RPMI7951 (cell line): ENCODE results near the gene CCR5AS.

Source experiments
- DNase-seq: peaks from one replicate; pipeline ENCODE4 v3.0.0-alpha.2; 2012; ENCODE audit warnings: low read depth

CCR5AS gene

DNA sequence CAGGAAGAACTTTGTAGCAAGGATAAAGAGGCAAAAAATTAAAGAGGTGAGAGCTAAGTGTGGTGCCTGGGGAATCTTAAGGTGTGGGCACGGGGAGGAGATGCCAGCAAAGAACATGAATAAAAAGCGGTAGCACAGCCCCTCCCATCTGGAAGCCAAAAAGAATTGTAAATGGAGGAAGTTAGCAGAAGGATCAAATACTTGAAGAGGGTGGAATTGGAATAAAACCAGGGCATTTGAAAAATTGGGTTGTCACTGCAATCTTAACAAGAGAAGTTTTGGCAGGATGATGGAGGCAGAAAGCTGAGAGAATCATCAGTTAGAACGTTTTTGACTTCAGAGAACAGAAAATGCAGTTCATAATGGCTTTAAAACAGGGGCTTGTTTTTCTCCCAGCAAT is 50.6 kb downstream of the CCR5AS start:
- no peak for DNase-seq

DNA sequence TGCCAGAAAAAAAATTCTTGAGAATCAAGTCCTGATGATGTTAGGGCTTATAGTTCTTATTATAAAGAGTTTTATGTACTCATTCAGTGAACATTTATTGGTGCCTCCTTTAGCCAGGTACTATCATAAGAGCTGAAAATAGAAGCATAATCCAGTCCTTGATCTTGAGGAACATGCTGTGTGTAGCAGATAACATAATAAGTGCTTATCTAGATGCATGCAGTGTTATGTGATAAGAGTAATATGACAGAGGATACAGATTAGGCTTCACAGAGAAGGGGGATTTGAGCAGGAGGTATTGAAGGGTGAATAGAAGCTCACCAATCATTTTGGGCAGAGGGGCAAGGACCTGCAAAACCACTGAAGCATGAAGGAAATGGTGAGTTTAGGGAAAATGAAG is 51.9 kb downstream of the CCR5AS start:
- DNase-seq, result no peak

GRCh38 chr3:46354478-46354877 is 52.4 kb downstream of the CCR5AS start:
- DNase-seq, result no peak

DNA sequence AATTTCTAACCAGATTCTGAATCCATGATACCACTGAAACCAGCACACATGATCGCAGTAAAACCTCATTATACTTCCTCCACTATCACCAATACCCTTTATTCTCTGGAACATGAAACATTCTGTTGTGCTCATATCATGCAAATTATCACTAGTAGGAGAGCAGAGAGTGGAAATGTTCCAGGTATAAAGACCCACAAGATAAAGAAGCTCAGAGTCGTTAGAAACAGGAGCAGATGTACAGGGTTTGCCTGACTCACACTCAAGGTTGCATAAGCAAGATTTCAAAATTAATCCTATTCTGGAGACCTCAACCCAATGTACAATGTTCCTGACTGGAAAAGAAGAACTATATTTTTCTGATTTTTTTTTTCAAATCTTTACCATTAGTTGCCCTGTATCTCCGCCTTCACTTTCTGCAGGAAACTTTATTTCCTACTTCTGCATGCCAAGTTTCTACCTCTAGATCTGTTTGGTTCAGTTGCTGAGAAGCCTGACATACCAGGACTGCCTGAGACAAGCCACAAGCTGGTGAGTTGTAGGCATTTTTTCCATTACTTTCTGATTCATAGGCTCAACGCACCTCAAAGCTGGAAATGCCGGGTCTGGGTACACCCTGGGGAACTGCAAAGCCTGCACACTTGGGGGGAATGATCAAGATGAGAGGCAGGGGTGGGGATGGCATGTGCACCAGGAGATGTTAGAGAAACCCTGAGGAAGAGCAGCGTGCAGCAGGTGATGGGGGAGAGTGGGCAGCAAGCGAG is 53.0 kb downstream of the CCR5AS start, which contains the start of gene CCR2:
Gene CCR2 (plus strand): TSS at position 465 of the 764 bp plus-strand sequence. CDS start 3,417 bp downstream, outside the sequence.
- peak; percentile 20 for DNase-seq

DNA sequence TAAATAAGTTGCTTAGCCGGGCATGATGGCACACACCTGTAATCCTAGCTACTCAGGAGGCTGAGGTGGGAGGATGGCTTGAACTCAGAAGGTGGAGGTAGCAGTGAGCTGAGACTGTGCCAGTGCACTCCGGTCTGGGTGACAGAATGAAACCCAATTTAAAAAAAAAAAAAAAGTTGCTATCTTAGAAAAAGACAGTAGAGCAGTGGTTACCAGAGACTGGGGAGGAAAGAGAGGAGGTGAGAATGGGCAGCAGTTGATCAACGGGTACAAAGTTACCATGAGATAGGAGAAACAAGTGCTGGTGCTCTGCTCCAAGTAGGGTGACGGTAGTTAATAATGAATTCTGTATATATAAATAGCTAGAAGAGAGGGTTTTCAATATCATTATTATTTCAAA is 53.8 kb downstream of the CCR5AS start:
- DNase-seq, result no peak

GRCh38 chr3:46351646-46352045 is 55.2 kb downstream of the CCR5AS start:
- DNase-seq, result peak; percentile 48

DNA sequence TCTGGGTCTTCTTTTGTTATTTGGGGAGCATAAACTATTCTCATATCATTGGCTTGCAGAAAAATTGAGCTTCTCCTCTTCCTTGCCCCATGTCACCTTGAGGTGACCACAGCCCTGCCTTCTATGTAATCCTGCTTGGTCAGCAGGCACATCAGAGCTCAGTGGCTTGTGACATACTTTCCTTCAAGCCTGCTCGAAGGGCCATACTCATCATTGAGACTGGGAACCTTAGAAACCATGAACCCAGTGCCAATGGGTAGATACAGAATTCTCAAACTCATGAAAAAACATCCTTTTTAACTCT is 56.7 kb downstream of the CCR5AS start:
- no peak for DNase-seq

GRCh38 chr3:46349484-46350261 is 57.2 kb downstream of the CCR5AS start:
- peak; percentile 57 for DNase-seq

GRCh38 chr3:46348823-46349482 is 57.9 kb downstream of the CCR5AS start:
- no peak for DNase-seq

GRCh38 chr3:46344476-46344875 is 62.4 kb downstream of the CCR5AS start:
- no peak for DNase-seq

DNA sequence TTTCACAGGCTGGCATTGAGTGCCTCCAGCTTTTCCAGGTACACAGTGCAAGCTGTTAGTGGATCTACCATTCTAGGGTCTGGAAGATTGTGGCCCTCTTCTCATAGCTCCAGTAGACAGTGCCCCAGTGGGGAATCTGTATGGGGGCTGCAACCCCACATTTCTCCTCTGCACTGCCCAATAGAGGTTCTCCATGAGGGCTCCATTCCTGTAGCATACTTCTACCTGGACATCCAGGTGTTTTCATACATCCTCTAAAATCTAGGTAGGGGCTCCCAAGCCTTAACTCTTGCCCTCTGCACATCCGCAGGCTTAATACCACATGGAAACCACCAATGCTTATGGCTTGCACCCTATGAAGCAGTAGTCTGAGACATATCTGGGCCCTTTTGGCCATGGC is 68.0 kb downstream of the CCR5AS start:
- DNase-seq, result no peak

GRCh38 chr3:46337911-46338310 is 69.0 kb downstream of the CCR5AS start:
- DNase-seq, result no peak

DNA sequence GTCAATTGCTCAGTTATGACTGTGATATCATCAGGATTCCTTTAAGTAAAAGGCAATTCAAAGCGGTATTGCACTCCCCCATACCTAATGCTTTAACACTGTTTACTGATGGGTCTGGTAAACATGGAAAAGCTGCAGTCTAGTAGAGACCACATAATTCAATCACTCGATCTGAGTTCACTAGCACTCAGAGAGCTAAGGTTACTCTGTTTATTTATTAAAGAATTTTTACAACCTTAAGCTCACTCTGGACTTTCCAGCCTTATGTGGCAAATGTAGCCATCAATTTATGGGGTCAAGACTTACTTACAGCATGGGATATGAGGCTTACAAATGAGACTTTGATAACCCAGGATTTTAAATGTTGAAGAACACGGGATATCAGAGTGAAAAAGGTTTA is 71.3 kb downstream of the CCR5AS start:
- DNase-seq, result no peak

DNA sequence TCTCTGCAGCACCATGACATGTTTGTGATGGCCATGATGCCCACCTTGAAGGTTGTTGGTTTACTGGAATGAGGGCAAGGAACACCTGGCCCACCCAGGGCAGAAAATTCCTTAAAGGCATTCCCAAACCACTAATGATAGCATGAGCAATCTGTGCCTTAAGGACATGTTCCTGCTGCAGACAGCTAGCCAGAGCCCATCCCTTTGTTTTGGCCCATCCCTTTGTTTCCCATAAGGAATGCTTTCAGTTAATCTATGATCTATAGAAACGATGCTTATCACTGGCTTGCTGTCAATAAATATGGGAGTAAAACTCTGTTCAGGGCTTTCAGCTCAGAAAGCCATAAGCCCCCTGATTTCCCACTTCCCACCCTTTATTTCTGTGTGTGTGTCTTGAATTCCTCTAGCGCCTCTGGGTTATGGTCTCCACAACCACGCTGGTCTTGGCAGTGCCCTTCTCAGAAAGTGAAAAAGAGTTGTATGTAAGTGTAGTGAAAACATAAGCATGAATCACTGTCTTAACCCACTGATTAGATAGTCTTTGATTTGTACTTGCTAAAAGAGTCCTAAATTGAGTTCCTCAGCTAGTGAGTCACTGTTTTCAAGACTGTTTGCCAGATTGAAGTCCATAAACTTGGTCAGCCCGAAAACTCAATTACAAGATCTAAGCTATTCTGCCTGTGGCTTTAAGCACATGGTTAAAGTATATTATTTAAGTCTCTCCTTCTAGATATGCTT is 72.0 kb downstream of the CCR5AS start:
- DNase-seq, result peak; percentile 80

DNA sequence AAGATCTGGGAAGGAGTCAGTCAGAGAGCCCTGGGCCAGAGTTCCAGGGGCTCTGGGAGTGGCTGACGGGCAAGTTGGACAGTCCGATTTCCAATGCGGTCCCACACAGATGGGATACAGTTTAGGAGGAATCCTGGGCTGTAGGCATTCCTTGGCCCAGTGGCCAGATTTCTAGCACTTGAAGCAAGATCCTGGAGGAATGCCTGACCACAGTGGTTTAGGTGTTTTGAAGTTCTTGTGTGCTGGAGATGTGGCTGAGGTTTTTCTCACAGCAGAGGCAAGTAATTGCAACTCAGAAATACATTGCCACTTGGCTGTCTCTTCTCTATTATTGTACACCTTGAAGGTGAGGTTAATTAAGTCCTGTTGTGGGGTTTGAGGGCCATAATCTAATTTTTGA is 76.2 kb downstream of the CCR5AS start:
- DNase-seq, result peak; percentile 85

GRCh38 chr3:46325645-46326300 is 81.1 kb downstream of the CCR5AS start:
- no peak for DNase-seq

- no peak for DNase-seq
Observed at GRCh38 chr3:46324036-46324435, 82.8 kb downstream of the CCR5AS start.

GRCh38 chr3:46321461-46322104 is 85.3 kb downstream of the CCR5AS start:
- DNase-seq, result no peak

GRCh38 chr3:46318207-46318927 is 88.5 kb downstream of the CCR5AS start:
- no peak for DNase-seq

DNA sequence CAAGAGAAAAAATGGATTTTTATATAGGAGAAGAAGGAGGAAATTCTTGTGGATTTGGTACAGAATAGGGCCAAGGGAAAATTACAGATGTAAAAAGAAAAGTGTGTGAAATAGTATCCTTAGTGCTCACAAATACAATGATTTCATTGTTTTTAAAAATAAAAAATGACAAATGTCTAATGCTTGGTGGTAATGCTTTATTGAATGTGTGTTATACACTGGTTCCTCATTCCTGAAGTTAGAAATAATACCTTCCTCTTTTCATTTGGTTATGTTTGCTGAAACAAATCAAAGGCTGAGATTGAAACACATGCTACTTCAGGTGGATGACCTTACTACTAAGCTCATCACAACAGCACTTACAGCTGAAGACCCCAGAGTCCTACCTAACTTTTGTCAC is 90.7 kb downstream of the CCR5AS start:
- no peak for DNase-seq
